NB4 (cell line): ENCODE results near the gene EIF4E3.

ENCODE experiments used
- DNase-seq: peaks from one replicate; pipeline ENCODE4 v3.0.0; 2010; ENCODE audit warnings: low read depth
- H3K4me3 ChIP-seq: one replicate; pipeline ENCODE4 v1.5.1; 2011; ENCODE audit warnings: mild to moderate bottlenecking, low read depth, low read length, moderate library complexity
- MYC ChIP-seq: IDR thresholded peaks from 2 replicates; pipeline ENCODE4 v1.6.1; 2011; ENCODE audit warnings: low read depth, low read length
- POLR2A ChIP-seq: IDR thresholded peaks from 2 replicates; pipeline ENCODE4 v1.6.1; 2011; ENCODE audit warnings: mild to moderate bottlenecking; ENCODE audit not compliant: insufficient read length; ENCODE audit errors: extremely low read depth
- TF ChIP-seq, protein P1 (sequence below): IDR thresholded peaks from 2 replicates; pipeline ENCODE4 v1.6.1; 2011; ENCODE audit warnings: low read depth, low read length
- TF ChIP-seq, protein P2 (sequence below): IDR thresholded peaks from one replicate; pipeline ENCODE4 v1.5.1; 2012; ENCODE audit warnings: low read depth, low read length

EIF4E3 gene

DNA sequence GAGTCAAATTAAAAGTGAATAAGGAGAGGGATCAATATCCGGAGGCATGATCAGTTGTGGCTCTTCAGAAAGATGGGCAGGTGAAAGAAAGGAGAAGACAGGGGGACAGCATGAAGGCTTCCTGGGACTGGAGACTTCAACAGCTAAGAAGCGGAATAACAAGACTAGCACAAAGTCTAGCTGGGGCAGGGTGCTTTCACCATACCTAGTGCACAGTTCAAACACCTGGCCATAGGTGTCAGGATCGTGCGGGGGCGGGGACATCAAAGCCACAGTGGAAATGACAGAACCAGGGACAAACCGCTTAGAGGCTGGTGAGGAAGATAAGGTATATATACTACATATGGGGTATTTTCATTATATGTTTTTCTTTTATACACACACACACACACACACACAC, 75.4 kb downstream of the EIF4E3 start:
- H3K4me3 ChIP-seq: no peak overlapping the region
- no peak for DNase-seq
- no peak for TF ChIP-seq POLR2A
- TF ChIP-seq, protein P1, sequence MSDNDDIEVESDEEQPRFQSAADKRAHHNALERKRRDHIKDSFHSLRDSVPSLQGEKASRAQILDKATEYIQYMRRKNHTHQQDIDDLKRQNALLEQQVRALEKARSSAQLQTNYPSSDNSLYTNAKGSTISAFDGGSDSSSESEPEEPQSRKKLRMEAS: no peak
- TF ChIP-seq, protein P2, sequence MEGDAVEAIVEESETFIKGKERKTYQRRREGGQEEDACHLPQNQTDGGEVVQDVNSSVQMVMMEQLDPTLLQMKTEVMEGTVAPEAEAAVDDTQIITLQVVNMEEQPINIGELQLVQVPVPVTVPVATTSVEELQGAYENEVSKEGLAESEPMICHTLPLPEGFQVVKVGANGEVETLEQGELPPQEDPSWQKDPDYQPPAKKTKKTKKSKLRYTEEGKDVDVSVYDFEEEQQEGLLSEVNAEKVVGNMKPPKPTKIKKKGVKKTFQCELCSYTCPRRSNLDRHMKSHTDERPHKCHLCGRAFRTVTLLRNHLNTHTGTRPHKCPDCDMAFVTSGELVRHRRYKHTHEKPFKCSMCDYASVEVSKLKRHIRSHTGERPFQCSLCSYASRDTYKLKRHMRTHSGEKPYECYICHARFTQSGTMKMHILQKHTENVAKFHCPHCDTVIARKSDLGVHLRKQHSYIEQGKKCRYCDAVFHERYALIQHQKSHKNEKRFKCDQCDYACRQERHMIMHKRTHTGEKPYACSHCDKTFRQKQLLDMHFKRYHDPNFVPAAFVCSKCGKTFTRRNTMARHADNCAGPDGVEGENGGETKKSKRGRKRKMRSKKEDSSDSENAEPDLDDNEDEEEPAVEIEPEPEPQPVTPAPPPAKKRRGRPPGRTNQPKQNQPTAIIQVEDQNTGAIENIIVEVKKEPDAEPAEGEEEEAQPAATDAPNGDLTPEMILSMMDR: no peak
- TF ChIP-seq MYC: no peak

DNA sequence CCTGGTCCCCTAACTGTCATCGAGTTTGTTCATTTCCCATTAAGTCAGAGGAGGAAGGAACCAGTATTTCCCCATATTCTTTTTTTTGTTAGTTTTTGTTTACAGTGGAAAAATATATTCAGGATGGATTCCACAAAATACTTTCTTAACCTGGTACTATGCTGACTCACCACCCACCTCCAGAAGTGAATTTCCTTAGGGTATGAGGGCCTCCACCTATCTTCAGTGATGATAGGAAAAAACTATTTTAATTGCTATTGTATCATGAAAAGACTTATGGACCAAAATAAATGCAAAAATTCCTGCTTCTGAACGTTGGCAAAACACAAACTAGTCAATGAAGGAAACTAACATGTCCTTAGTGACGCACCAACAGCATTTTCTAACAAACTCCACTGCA, 77.5 kb downstream of the EIF4E3 start:
- no peak for DNase-seq
- H3K4me3 ChIP-seq: no peak overlapping the region
- TF ChIP-seq, protein P1: no peak
- TF ChIP-seq MYC (no peak), POLR2A (no peak)
- TF ChIP-seq, protein P2: no peak

DNA sequence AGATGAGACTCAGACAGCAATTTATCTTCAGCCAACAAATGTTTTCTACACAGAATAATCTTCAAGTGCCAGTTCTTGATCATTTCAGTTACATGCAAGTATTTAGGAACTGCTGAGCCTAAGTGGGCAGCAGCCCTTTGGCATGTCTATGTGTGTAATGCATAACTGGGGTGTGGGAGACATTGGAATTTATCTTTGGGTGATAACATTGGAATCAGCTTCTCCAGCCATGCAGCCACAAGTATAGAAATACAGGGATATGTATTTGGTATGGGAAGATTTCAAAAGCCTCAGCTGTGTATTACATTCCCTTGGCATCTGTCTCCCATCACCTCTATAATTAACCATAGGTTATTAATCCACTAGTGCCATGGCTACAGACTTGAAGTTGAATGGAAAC, 78.2 kb downstream of the EIF4E3 start:
- TF ChIP-seq, protein P1: no peak
- no peak for TF ChIP-seq MYC
- H3K4me3 ChIP-seq: no peak overlapping the region
- DNase-seq: no peak

DNA sequence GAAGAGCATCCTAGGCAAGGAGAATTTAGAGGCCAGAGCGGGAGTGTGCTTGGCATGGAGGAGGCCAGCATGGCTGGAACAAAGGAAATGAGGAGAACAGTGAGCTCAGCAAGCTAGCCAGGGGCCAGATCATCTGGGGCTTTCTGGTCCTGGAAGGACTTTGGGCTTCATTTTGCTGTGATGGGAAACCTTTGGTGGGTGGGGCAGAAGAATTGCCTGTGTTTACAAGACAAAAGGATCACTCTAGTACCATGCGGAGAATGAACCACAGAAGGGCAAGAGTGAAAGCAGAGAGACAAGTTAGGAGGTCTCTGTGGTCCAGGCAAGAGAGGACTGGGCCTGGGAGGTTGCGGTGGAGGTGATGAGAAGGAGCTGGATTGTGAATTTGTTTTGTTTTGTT, 80.1 kb downstream of the EIF4E3 start:
- TF ChIP-seq POLR2A (no peak), MYC (no peak)
- TF ChIP-seq, protein P1: no peak
- TF ChIP-seq, protein P2: no peak
- no peak for DNase-seq
- H3K4me3 ChIP-seq: no peak overlapping the region

DNA sequence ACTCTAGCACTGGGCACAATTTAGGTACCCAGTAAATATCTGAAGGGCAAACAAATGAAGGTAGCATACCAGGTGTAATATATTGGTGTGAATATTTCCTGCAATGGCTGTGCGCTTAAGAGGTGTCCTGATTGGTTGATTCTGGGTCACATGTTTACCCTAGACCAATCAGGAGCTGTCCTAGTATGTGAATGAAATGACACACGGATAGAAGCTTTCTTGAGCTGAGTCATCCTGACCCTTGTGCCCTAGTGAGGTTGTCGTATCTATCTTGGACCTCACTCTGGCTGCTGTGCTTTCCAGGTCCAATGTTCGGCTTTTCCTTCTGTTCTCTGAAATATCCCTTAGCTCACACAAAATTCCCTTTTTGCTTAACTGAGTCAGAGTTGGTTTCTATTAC, 83.5 kb downstream of the EIF4E3 start:
- H3K4me3 ChIP-seq: no peak overlapping the region
- TF ChIP-seq, protein P2: no peak
- TF ChIP-seq, protein P1: no peak
- TF ChIP-seq MYC: no peak
- TF ChIP-seq POLR2A: no peak
- peak; percentile 14 for DNase-seq

DNA sequence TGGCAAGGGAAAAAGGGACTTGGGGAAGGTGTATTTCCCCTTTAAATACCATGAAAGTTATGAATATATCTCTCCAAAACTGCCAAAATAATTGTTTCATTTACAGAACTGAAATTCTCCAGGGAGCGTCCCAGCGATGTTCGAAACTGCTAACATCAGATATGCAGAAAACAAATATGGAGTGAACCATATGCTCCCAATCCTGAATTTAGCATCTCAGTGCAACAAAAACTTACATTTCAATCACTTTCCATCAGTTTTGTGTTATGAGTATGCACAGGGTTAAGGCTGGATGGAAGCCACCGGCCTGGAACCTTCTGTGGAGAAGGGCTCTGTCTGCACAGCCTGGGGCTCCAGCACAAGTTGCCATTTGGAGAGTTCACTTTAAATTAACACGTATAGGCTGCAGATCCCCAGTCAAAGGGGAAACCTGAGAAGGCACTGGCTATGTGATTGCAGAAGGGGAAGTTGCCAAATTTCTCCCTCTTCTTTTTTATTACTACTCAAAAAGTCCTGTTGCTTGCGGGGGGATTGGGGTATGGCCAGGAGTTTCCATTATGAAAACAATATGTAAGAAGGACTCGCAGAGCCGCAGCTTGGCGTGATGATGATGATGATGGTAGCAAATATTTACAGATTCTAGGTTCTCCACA, 84.7 kb downstream of the EIF4E3 start:
- TF ChIP-seq MYC: no peak
- TF ChIP-seq POLR2A: no peak
- TF ChIP-seq, protein P2: no peak
- TF ChIP-seq, protein P1: no peak
- DNase-seq: peak; percentile 52
- H3K4me3 ChIP-seq: no peak overlapping the region
